Transverse colon (tissue), 3 donors: Measurements from ENCODE around the gene SIGLEC15.

Experiments used
- CTCF ChIP-seq, 5 experiments: fragments of 200-600 bp in 3 of 5; fragments of 450-650 bp in 2 of 5; sonication (generic) in 3 of 5; IDR thresholded peaks; 1 replicate in 2 of 5; 2 replicates in 3 of 5; pipeline ENCODE4 v1.5.1; 2016 to 2017; ENCODE audit warnings: antibody characterized with exemption in 5 of 5, inconsistent platforms in 3 of 5, mild to moderate bottlenecking in 2 of 5, moderate library complexity in 1 of 5
- EP300 ChIP-seq: sonication (generic); formaldehyde crosslinking; IDR thresholded peaks from one replicate; pipeline ENCODE4 v1.6.1; 2017; ENCODE audit warnings: antibody characterized with exemption, low read depth
- POLR2A ChIP-seq: fragments of 450-650 bp; IDR thresholded peaks from one replicate; pipeline ENCODE4 v1.6.1; 2016; ENCODE audit warnings: antibody characterized with exemption, mild to moderate bottlenecking, moderate library complexity

DNA sequence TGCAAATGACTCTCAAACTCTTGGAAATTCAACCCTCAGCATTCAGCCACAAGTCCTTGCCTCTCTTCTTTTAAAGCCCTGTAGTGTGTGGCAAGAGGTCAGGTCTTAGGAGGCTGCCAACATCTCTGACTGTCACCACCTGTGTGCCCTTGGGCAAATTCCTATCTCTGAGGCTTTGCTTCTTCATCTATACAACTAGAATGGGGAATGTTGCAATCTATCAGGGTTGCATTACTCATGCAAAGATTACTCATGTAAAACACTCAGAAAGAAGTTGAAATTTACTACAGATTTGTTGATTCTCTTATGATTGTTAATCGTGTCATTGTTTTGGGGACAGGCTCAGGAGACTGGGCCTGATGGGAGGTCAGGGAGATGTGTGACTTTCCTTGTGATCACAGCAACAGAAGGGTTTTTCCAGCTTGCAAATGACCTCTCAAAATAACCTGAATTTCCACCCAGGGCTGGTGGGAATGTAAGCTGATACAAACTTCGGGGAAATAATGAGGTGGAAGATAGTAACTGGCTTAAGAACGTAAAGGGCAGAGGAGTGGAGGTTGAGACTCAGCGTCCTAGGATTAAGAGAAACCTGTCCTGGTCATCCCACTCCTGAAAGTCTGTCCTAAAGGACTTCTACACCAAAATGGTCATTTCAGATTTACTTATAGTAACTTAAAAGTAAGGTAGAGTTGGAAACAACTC, 32.1 kb upstream of the SIGLEC15 start:
- TF ChIP-seq CTCF (IDR thresholded peaks at IDR 0.05) (no peak), EP300 (no peak), POLR2A (no peak)
